K562 (cell line): Measurements from ENCODE around the gene BANP. TPM values are rescaled to one million over a fixed set of nuclear protein-coding genes. Genes with fewer than 3 reads are reported as not detected.
A peak's percentile ranks its signal among the peaks of the same experiment; 100 is the strongest.

Experiments
- CREBBP ChIP-seq: IDR thresholded peaks from one replicate; pipeline ENCODE4 v1.6.1; 2012; ENCODE audit warnings: low read depth, mild to moderate bottlenecking, control low read depth, inconsistent platforms, low read length
- FOXK2 ChIP-seq, 2 experiments: fragments of 450-650 bp; IDR thresholded peaks in 1 of 2; conservative IDR thresholded peaks in 1 of 2; 2 replicates each; pipeline ENCODE4 v1.6.1; 2016; ENCODE audit warnings: low read depth in 2 of 2, mild to moderate bottlenecking in 1 of 2
- GABPA ChIP-seq: fragments of 200-800 bp; sonication (Bioruptor generic); conservative IDR thresholded peaks from 2 replicates; pipeline ENCODE4 v1.6.1; 2016; ENCODE audit warnings: low read depth, missing genetic modification characterization, missing compliant biosample characterization
- GABPB1 ChIP-seq: sonication (generic); formaldehyde crosslinking; IDR thresholded peaks from 2 replicates; pipeline ENCODE4 v1.8.0; 2022; ENCODE audit warnings: mild to moderate bottlenecking, missing genetic modification reagents
- VEZF1 ChIP-seq: fragments of 200-800 bp; sonication (Bioruptor generic); IDR thresholded peaks from 2 replicates; pipeline ENCODE4 v1.6.1; 2017; ENCODE audit warnings: missing genetic modification characterization, missing compliant biosample characterization
- ZNF263 ChIP-seq: sonication (generic); formaldehyde crosslinking; IDR thresholded peaks from 2 replicates; pipeline ENCODE4 v1.8.0; 2022; ENCODE audit warnings: mild to moderate bottlenecking, missing genetic modification reagents, borderline replicate concordance
- ZNF347 ChIP-seq: fragments of 450-650 bp; formaldehyde crosslinking; IDR thresholded peaks from 2 replicates; pipeline ENCODE4 v1.4.0; 2020; ENCODE audit warnings: low read depth, mild to moderate bottlenecking, moderate library complexity
- ZNF584 ChIP-seq: fragments of 200-800 bp; sonication (Bioruptor generic); IDR thresholded peaks from 2 replicates; pipeline ENCODE4 v1.6.1; 2016; ENCODE audit warnings: low read depth, mild to moderate bottlenecking, missing genetic modification characterization, missing compliant biosample characterization
- polyA plus RNA-seq, 8 experiments: library from polyadenylated mRNA; depleted of rRNA in 4 of 8; stranded (reverse) in 5 of 8; unstranded in 3 of 8; fragments of >200 nt; fragmentation: Nextera tagmentation in 2 of 8; fragmentation: Illumina TruSeq in 1 of 8; extraction: Ambion mirVana in 2 of 8; extraction: Trizol in 1 of 8; gene quantifications; 2 replicates each; pipeline versions ENCODE4 v1.2.1 to v1.2.3, GENCODE V29; 2011 to 2014; ENCODE audit warnings: inconsistent platforms in 1 of 8, missing spikeins in 1 of 8
- total RNA-seq, 7 experiments: library from RNA; depleted of rRNA in 6 of 7; stranded (reverse); fragments of >200 nt in 6 of 7; fragmentation: Illumina TruSeq in 2 of 7; extraction: Trizol in 2 of 7; gene quantifications; 2 replicates each; pipeline versions ENCODE4 v1.2.1 to v1.2.3, GENCODE V29; 2011 to 2021; ENCODE audit warnings: low replicate concordance in 1 of 7
- TF ChIP-seq, protein P1 (sequence below), 2 experiments: fragments of 450-650 bp; IDR thresholded peaks; 2 replicates each; pipeline ENCODE4 v1.6.1; 2016; ENCODE audit warnings: mild to moderate bottlenecking in 2 of 2, borderline replicate concordance in 1 of 2, low read depth in 1 of 2, moderate library complexity in 1 of 2
- TF ChIP-seq, protein P2 (sequence below), 3 experiments: fragments of 200-800 bp in 1 of 3; fragments of 250-450 bp in 1 of 3; fragments of 450-650 bp in 1 of 3; sonication (Bioruptor Pico) in 1 of 3; sonication (Bioruptor generic) in 1 of 3; formaldehyde crosslinking in 1 of 3; IDR thresholded peaks; 2 replicates each; pipeline versions ENCODE4 v1.6.1 to v1.8.0; 2016 to 2022; ENCODE audit warnings: mild to moderate bottlenecking in 2 of 3, missing genetic modification characterization in 2 of 3, missing compliant biosample characterization in 1 of 3, moderate library complexity in 1 of 3

The BANP gene
- total and polyA plus RNA-seq, 9 of the 15 experiments (the other 6 are each of a cell fraction or from before 2014, with no cell fraction given), result 4.6 to 22.1 (median 15.6) TPM

DNA sequence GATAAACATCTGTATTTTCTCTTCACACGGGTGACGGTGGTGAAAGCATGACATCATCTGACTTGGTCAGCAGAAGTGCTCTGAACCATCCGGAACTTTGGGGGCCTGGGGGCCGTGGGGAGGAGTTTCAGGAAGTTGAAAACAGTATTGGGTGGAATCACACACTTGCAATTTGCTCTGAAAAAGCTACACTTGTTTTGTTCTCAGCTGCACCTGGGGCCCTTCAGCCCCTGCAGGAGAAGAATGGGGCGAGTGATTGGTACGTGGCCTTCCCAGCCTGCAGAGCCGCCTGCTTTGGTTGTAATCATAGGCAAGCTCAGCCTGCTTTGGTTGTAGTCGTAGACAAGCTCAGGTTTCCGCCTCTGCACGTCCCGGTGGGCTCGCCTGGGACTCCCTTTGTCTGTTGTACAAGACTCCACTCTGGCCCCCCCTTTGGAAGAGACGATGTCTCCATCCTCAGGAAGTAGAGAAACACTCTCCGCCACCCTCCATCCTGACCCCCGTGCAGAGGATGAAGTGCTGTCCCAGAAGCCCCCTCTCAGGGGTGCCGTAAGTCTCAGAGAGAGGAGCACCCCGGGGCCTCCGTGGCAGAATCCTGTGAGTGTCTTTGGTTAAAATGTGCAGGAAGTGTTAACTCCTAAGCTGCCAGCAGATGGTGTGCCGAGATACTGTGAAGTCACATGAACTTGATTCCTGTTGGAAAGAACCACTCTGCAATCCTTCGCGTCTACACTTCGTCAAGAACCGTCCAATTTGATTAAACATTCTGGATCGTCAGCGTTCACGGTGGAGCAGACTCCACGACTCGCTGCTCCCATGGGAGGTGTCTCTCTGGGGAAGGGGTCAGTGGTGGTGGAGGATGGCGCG is 5.4 kb downstream of the BANP start (continued):
- TF ChIP-seq, protein P1, sequence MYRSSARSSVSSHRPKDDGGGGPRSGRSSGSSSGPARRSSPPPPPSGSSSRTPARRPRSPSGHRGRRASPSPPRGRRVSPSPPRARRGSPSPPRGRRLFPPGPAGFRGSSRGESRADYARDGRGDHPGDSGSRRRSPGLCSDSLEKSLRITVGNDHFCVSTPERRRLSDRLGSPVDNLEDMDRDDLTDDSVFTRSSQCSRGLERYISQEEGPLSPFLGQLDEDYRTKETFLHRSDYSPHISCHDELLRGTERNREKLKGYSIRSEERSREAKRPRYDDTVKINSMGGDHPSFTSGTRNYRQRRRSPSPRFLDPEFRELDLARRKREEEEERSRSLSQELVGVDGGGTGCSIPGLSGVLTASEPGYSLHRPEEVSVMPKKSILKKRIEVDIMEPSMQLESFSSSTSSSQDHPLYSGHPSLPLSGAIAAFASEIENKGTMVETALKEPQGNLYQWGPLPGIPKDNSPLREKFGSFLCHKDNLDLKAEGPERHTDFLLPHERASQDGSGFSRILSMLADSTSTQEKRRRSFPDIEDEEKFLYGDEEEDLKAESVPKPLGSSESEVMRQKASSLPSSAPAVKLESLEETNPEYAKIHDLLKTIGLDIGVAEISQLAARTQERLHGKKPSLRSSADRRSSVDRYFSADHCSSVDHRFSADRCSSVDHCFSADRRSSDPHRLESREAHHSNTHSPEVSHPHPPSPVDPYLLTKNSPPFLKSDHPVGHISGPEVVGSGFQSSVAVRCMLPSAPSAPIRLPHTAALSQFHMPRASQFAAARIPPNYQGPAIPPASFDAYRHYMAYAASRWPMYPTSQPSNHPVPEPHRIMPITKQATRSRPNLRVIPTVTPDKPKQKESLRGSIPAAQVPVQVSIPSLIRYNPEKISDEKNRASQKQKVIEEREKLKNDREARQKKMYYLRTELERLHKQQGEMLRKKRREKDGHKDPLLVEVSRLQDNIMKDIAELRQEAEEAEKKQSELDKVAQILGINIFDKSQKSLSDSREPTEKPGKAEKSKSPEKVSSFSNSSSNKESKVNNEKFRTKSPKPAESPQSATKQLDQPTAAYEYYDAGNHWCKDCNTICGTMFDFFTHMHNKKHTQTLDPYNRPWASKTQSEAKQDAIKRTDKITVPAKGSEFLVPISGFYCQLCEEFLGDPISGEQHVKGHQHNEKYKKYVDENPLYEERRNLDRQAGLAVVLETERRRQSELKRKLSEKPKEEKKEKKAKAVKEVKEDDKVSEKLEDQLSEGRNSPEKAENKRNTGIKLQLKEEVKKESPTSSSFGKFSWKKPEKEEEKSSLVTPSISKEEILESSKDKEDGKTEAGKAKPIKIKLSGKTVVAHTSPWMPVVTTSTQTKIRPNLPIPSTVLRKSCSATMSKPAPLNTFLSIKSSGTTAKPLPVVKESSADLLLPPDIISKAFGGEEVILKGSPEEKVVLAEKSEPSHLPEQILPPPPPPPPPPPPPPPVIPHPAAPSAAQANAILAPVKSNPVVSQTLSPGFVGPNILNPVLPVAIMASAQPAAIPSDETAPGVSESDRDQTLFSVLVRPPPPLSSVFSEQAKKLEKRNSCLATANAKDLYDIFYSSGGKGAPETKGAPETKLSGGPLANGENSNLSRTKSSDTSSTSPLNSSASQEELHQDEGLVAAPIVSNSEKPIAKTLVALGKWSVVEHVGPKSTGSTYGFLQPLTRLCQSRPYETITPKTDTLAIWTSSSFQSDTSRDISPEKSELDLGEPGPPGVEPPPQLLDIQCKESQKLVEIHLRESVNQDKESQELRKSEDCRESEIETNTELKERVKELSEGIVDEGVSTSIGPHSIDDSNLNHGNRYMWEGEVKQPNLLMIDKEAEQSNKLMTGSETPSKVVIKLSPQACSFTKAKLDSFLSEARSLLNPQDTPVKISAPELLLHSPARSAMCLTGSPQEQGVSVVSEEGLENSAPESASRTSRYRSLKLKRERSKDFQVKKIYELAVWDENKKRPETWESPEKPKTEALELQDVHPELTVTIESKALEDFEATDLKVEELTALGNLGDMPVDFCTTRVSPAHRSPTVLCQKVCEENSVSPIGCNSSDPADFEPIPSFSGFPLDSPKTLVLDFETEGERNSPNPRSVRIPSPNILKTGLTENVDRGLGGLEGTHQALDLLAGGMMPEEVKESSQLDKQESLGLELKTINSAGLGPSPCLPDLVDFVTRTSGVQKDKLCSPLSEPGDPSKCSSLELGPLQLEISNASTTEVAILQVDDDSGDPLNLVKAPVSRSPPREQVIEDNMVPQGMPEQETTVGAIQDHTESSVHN (IDR thresholded peaks at IDR 0.05; ENCODE audit: borderline replicate concordance in 1 of 2, low read depth in 1 of 2), result peak in 1 of 2 experiments; percentile 61; a peak in 1 of 4 replicates
- TF ChIP-seq GABPA (tag) (peak; percentile 90), GABPB1 (CRISPR knock-in tag) (peak; percentile 80), CREBBP (no peak), FOXK2 (conservative IDR thresholded peaks at IDR 0.05 in 1 of 2, IDR thresholded peaks at IDR 0.05 in 1 of 2; ENCODE audit: low read depth in 2 of 2) (peak in 1 of 2 experiments; percentile 21; a peak in 1 of 4 replicates), ZNF584 (CRISPR knock-in tag) (peak; percentile 63; the same call in 1 of the 2 replicates), ZNF347 (CRISPR knock-in tag) (no peak), VEZF1 (CRISPR knock-in tag) (peak; percentile 77), ZNF263 (CRISPR knock-in tag) (peak; percentile 28; the same call in 1 of the 2 replicates)
- TF ChIP-seq, protein P2, sequence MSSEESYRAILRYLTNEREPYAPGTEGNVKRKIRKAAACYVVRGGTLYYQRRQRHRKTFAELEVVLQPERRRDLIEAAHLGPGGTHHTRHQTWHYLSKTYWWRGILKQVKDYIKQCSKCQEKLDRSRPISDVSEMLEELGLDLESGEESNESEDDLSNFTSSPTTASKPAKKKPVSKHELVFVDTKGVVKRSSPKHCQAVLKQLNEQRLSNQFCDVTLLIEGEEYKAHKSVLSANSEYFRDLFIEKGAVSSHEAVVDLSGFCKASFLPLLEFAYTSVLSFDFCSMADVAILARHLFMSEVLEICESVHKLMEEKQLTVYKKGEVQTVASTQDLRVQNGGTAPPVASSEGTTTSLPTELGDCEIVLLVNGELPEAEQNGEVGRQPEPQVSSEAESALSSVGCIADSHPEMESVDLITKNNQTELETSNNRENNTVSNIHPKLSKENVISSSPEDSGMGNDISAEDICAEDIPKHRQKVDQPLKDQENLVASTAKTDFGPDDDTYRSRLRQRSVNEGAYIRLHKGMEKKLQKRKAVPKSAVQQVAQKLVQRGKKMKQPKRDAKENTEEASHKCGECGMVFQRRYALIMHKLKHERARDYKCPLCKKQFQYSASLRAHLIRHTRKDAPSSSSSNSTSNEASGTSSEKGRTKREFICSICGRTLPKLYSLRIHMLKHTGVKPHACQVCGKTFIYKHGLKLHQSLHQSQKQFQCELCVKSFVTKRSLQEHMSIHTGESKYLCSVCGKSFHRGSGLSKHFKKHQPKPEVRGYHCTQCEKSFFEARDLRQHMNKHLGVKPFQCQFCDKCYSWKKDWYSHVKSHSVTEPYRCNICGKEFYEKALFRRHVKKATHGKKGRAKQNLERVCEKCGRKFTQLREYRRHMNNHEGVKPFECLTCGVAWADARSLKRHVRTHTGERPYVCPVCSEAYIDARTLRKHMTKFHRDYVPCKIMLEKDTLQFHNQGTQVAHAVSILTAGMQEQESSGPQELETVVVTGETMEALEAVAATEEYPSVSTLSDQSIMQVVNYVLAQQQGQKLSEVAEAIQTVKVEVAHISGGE (CRISPR knock-in tag; IDR thresholded peaks at IDR 0.05), result 0 out of 6 replicates have a peak, but pooled peaks of 1 of the 3 experiments have one; percentile 16
